Activated T-cell treated with anti-CD3 and anti-CD28 coated beads, Interleukin-2, amount 50 U/mL, for 24 hours (primary cell): Measurements from ENCODE around the gene DDX1.
"Not testable (repeated sequence)": the region's sequence is repeated elsewhere in the genome, so short reads cannot be mapped to it uniquely, and the experiment has no call there.

Experiments
- DNase-seq: peaks from one replicate; pipeline ENCODE4 v3.0.0-alpha.2; 2020
- H3K27ac Mint-ChIP-seq: 2 replicates; pipeline ENCODE4 v1.8.0; 2020; ENCODE audit warnings: mild to moderate bottlenecking, mixed read lengths
- H3K27me3 Mint-ChIP-seq: 2 replicates; pipeline ENCODE4 v1.8.0; 2020; ENCODE audit warnings: mixed read lengths
- H3K36me3 Mint-ChIP-seq: 2 replicates; pipeline ENCODE4 v1.8.0; 2020; ENCODE audit warnings: low read depth, mixed read lengths
- H3K4me1 Mint-ChIP-seq: 2 replicates; pipeline ENCODE4 v1.8.0; 2020; ENCODE audit warnings: low read depth, mixed read lengths
- H3K4me3 Mint-ChIP-seq: 2 replicates; pipeline ENCODE4 v1.8.0; 2020; ENCODE audit warnings: mild to moderate bottlenecking, moderate library complexity, mixed read lengths
- H3K9me3 Mint-ChIP-seq: 2 replicates; pipeline ENCODE4 v1.8.0; 2020; ENCODE audit warnings: mixed read lengths

Gene DDX1

DNA sequence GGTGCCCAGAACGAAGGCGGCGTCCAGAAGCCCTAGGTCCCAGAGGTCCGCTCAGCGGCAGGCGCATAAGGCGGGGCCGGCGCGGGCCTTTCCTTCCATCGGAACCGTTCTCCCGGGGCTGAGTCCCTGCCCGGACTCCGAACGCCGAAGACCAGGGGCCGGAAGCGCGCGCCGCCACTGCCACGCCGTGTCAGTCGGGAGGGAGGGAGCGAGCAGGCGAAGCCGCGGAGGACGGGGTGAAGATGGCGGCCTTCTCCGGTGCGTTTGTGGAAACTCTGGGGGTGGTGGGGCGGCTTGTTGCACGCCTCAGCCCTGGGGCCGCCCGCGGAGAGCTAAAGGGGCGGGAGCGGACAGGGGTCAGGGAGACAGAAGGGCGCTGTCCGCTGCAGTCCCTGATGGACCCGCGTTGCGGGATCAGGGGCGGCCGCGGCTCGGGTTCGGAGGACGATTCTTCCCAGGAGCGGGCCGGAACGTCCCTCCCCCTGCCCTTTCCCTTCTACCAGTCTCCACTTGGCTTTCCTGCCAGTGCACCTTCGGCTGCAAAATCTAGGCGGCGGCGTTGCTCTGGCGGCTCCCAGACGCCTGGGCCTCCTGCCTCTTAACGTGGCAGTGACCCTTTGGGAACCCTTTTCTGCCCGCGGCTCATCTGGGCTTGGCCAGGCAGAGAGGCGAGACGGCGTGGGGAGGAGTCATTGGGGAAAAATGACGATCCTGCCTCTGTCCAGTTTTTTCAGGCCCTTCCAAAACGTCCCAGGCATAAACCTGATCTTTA, at the start of gene DDX1:
DDX1 (plus strand) TSS at position 177 of the 772 bp plus-strand sequence; CDS start at position 243, 66 bp downstream.
- peak within 1 kb of the TSS; percentile 98 for H3K27ac Mint-ChIP-seq
- peaks cover 36% of the 10 kb centered on the region for H3K4me1 Mint-ChIP-seq
- H3K9me3 Mint-ChIP-seq = no peaks in the 10 kb centered on the region
- peaks cover 55% of the 10 kb centered on the region for H3K36me3 Mint-ChIP-seq
- DNase-seq = peak; percentile 95
- no peaks in the 10 kb centered on the region for H3K27me3 Mint-ChIP-seq
- peak within 1 kb of the TSS; percentile 94 for H3K4me3 Mint-ChIP-seq

DNA sequence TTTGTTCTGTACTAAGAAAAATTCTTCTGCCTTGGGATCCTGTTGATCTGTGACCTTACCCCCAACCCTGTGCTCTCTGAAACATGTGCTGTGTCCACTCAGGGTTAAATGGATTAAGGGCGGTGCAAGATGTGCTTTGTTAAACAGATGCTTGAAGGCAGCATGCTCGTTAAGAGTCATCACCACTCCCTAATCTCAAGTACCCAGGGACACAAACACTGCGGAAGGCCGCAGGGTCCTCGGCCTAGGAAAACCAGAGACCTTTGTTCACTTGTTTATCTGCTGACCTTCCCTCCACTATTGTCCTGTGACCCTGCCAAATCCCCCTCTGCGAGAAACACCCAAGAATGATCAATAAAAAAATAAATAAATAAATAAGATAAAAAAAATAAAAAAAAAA, 49.4 kb upstream of the DDX1 start:
- not testable (repeated sequence) for H3K4me3 Mint-ChIP-seq, H3K9me3 Mint-ChIP-seq, DNase-seq, H3K27me3 Mint-ChIP-seq, H3K27ac Mint-ChIP-seq
- peaks cover 51% of the 10 kb centered on the region for H3K36me3 Mint-ChIP-seq
- peaks cover 10% of the 10 kb centered on the region for H3K4me1 Mint-ChIP-seq

DNA sequence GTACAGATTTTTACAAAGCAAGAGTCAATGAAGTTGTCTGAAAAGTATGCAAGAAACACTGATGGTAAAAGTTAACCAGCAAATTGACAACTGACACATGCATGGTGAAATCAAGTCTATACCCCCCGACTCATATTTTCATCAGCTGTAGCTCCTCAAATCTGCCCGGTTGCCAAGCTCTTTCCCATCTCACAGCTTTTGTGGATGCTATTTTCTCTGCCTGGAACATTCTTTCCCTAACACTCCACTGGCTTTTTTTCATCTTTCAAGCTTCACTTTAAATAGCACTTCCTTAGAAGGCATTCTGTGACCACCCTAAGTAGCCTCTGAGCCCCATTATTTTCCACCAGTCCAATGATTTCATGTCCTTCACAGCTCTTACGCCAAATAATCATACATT, 48.6 kb upstream of the DDX1 start:
- Mint-ChIP-seq H3K27me3 (no peaks in the 10 kb centered on the region), H3K9me3 (no peaks in the 10 kb centered on the region), H3K36me3 (peaks cover 51% of the 10 kb centered on the region), H3K4me1 (peaks cover 9% of the 10 kb centered on the region), H3K4me3 (no peak overlapping the region), H3K27ac (no peak overlapping the region)
- DNase-seq = no peak

DNA sequence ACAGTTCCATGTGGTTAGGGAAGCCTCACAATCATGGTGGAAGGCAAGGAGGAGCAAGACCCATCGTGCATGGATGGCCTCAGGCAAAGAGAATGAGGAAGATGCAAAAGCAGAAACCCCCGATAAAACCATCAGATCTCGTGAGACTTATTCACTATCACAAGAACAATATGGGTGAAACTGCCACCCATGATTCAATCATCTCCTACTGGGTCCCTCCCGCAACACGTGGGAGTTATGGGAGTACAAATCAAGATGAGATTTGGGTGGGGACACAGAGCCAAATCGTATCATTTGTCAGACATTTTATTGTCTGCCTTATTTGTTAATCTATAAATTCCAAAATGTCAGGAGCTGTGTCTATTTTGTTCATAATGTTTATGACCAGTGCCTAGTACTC, 48.1 kb upstream of the DDX1 start:
- H3K36me3 Mint-ChIP-seq = peaks cover 51% of the 10 kb centered on the region
- no peaks in the 10 kb centered on the region for H3K27me3 Mint-ChIP-seq
- H3K27ac Mint-ChIP-seq = no peak overlapping the region
- no peak for DNase-seq
- H3K4me1 Mint-ChIP-seq = peaks cover 9% of the 10 kb centered on the region
- H3K4me3 Mint-ChIP-seq = no peak overlapping the region
- H3K9me3 Mint-ChIP-seq = no peaks in the 10 kb centered on the region

DNA sequence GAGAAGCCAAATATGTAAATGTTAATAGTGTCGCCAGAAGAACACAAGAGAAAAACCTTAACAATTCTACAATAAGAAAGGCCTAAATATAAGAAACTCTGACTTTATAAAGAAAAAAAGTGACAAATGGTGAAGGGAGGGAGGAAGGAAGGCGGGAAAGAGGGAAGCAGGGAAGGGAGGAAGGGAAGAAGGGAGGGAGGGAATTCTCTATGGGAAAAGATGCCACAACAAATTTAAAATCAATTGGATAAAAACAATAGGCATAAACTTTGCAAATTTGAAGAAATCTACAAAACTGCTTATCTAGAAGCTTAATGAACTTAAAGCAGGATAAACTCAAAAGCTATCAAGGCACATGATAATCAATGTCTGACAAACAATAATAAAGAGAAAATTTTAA, 47.4 kb upstream of the DDX1 start:
- H3K27ac Mint-ChIP-seq = no peak overlapping the region
- H3K4me3 Mint-ChIP-seq = no peak overlapping the region
- no peak for DNase-seq
- H3K4me1 Mint-ChIP-seq = peaks cover 9% of the 10 kb centered on the region
- H3K9me3 Mint-ChIP-seq = no peaks in the 10 kb centered on the region
- H3K27me3 Mint-ChIP-seq = no peaks in the 10 kb centered on the region
- H3K36me3 Mint-ChIP-seq = peaks cover 53% of the 10 kb centered on the region

DNA sequence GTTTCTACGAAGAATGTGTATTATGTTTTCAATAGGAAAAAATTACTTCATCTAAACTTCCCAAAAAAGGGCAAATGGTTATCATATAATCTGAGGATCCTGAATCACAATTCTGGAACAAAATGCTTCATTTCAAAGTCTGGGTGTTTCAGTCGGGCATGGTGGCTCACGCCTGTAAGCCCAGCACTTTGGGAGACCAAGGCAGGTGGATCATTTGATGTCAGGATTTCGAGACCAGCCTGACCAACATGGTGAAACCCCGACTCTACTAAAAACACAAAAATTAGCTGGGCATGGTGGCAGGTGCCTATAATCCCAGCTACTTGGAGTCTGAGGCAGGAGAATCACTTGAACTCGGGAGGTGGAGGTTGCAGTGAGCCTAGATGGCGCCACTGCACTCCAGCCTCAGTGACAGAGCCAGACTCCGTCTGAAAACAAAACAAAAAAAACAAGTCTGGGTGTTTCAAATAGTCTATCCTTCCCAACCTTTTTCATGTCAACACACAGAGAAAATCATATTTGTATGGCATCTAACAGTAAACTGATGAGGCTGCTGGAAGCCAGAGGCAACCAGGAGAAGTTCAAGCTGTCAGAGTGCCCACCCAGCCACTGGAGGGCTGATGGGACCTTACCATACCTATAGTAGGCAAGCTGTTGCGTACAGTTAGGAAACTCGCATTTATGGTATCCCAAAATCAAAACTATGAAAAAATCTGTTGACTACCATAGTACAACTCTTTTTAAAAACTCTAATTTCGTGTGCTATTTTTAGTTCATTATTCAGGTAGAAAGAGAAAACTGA, 45.2 kb upstream of the DDX1 start:
- H3K4me3 Mint-ChIP-seq = no peak overlapping the region
- H3K36me3 Mint-ChIP-seq = peaks cover 51% of the 10 kb centered on the region
- H3K27ac Mint-ChIP-seq = no peak overlapping the region
- H3K4me1 Mint-ChIP-seq = peaks cover 7% of the 10 kb centered on the region
- no peaks in the 10 kb centered on the region for H3K9me3 Mint-ChIP-seq
- no peak for DNase-seq
- H3K27me3 Mint-ChIP-seq = no peaks in the 10 kb centered on the region

DNA sequence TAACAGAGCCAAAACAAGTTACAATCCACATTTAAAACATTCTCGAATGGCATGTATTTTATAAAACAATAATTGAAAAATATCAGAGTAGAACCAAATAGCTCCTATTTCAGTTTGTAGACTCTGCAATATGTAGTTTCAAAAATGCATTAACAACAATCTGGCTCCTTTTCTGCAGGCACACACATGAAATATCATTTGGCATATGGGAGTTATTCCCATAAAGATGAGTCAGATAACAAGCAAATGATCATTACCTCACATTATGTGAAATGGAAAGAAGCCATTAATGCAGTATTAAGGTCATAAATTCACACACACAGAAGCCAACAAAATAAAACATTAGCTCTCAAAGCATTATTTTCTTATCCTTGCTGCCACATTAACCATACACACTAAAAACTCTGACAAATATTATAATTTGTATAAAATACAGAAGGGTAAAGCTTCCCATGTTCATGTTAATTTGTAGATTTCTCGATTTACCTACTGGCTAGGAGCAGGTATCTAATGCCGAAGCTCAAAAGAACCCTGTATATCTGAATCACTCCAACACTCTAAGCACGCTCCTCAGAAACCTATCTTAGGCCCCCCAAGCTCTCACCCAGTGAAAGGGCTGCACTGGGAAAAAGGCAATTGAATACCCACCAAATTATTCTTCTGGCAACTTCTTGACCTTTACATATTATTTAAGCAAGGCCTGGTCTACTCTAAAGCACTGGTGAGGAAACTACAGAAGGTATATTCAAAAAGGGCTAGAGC, 44.4 kb upstream of the DDX1 start:
- Mint-ChIP-seq H3K9me3 (no peaks in the 10 kb centered on the region), H3K4me1 (peaks cover 7% of the 10 kb centered on the region)

DNA sequence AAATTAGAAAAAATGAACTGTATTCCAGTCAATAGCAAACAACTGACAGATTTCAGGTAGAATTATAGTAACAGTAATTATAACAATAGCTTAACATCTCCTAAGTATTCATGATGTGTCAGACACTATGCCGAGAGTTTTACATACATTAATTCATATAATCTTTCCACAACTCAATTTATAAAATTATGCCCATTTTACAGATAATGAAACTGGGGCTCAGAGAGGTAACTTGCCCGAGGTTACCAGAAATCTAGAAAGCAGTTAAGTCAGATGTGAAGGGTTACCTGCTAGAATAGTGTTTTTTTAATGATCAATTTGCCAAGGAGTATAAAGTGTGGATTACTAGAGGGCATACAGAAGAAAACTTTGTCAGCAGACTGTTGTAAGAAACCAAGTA, 42.7 kb upstream of the DDX1 start:
- no peak overlapping the region for H3K27ac Mint-ChIP-seq
- no peak overlapping the region for H3K4me3 Mint-ChIP-seq

More for the DNA sequence above, 44.4 kb upstream of the DDX1 start:
- H3K4me3 Mint-ChIP-seq = no peak overlapping the region
- no peak overlapping the region for H3K27ac Mint-ChIP-seq
- peaks cover 58% of the 10 kb centered on the region for H3K36me3 Mint-ChIP-seq
- no peaks in the 10 kb centered on the region for H3K27me3 Mint-ChIP-seq
- no peak for DNase-seq

DNA sequence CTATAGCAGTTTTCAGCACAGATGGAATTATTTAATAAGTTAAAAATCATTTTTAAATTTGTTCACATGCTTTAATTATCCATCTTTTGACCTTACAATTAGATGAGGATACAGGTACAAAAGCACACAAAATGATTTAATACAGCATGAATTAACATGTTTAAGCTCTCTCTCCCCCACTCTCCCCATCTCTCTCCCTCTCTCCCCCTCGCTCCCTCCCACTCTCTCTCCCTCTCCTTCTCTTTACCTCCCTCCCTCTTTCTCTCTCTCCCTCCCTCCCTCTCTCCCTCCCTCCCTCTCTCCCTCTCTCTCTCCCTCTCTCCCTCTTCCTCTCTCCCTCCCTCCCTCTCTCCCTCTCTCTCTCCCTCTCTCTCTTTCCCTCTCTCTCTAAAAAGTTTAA, 38.1 kb upstream of the DDX1 start:
- no peak for DNase-seq
- Mint-ChIP-seq H3K9me3 (no peaks in the 10 kb centered on the region), H3K4me3 (no peak overlapping the region), H3K27me3 (no peaks in the 10 kb centered on the region), H3K36me3 (peaks cover 63% of the 10 kb centered on the region), H3K27ac (no peak overlapping the region), H3K4me1 (peaks cover 10% of the 10 kb centered on the region)

More for the DNA sequence above, 42.7 kb upstream of the DDX1 start:
- Mint-ChIP-seq H3K4me1 (peaks cover 7% of the 10 kb centered on the region), H3K27me3 (no peaks in the 10 kb centered on the region), H3K9me3 (no peaks in the 10 kb centered on the region), H3K36me3 (peaks cover 61% of the 10 kb centered on the region)
- DNase-seq = no peak

DNA sequence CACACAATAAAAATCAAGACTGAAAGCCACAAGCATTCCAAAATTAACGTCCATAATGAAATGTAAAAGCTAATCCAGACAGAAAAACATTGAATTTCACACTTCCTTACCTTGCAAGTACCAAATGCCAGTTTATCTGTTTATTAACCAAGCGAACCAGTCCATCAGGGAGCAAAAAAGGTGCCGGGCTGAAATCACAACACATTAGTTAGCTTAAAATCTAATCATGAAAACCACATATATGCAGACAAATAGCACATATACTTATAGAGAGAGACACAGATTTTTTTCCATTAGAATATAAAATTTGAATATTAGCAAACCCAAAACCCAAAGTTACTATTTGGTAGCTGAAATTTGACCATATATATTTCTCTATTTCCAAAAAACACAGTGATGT, 37.7 kb upstream of the DDX1 start:
- Mint-ChIP-seq H3K27ac (no peak overlapping the region), H3K27me3 (no peaks in the 10 kb centered on the region), H3K36me3 (peaks cover 59% of the 10 kb centered on the region), H3K4me3 (no peak overlapping the region), H3K4me1 (peaks cover 11% of the 10 kb centered on the region), H3K9me3 (no peaks in the 10 kb centered on the region)
- DNase-seq = no peak

DNA sequence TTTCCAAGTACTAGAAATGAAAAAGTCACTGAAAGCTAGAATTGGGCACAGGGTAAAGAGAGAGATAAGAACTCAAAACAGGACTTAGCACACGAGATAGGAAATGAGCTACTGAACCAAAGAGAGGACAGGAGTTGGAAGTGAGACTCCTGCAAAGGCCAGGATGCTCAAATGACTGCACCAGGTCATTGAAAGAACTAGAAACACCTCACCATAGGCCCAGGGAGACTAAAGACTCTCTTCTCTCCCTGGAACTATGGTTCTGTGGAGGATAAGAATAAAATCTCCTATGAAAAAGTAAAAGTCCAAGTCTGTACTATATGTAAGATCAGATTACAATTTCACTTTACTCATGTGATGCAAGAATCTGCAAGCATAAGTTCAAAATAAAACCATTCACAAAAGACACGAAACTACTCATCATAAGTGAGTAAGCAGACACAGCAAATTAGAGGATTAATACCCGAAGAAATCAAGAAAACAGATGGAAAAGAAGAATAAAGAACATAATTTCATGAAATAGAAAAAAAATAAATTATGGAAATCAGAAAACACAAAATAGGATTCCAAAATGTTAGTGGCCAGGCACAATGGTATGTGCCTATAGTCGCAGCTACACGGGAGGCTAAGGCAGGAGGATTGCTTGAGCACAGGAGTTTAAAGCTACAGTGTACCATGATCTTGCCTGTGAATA, 37.0 kb upstream of the DDX1 start:
- H3K27me3 Mint-ChIP-seq = no peaks in the 10 kb centered on the region
- H3K9me3 Mint-ChIP-seq = no peaks in the 10 kb centered on the region
- peaks cover 54% of the 10 kb centered on the region for H3K36me3 Mint-ChIP-seq
- peak overlapping the region; percentile 31 for H3K27ac Mint-ChIP-seq
- DNase-seq = no peak
- H3K4me1 Mint-ChIP-seq = peaks cover 18% of the 10 kb centered on the region
- H3K4me3 Mint-ChIP-seq = no peak overlapping the region

DNA sequence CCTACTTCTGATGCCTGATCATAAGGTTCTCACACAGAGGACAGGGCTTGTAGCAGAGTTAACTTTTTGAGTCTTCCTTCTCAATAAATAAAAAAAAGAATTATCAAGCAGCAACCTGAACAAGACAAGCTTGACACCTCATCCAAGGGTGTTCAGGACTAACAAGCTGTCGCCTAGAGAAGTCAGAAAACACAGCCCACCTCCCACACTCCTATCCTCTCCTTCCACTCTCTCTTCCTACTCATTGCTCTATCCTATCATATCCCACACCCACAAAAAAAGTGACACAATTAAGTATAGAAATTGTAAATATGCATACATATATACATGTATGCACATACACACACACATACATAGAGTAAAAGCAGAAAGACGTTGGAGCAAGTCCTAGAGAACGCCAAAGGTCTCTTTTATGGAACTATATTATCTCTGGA, 35.9 kb upstream of the DDX1 start:
- Mint-ChIP-seq H3K27ac (no peak overlapping the region), H3K4me3 (no peak overlapping the region), H3K9me3 (no peaks in the 10 kb centered on the region), H3K36me3 (peaks cover 56% of the 10 kb centered on the region), H3K27me3 (no peaks in the 10 kb centered on the region), H3K4me1 (peaks cover 24% of the 10 kb centered on the region)
- no peak for DNase-seq

DNA sequence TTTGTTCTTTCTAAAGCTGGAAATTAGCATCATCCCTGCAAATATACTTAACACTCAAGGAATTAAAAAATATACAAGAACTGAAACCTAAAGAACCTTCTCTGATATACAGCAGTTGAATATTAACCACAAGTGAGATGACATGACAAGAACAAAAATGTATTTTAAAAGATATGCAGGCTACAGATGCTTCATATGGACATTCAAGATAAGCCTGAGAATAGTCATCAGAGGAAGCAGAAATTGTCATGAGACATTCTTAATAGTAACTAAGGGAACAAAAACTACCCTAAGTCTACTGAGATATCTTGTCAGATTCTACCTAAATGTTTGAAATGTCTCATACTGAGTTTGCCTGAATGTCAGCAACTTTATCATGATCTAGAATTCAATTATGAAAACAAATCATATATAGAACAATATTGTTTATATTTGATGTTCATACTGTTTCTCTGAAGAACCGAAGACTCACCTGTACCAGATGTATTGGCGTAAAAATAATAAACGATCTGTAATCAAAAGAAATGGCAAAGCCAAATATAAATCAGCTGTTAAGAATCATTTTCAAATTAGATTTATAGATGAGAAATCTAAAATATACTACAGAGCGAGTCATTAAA, 35.2 kb upstream of the DDX1 start:
- H3K27ac Mint-ChIP-seq = no peak overlapping the region
- no peak overlapping the region for H3K4me3 Mint-ChIP-seq
- peaks cover 57% of the 10 kb centered on the region for H3K36me3 Mint-ChIP-seq
- no peaks in the 10 kb centered on the region for H3K9me3 Mint-ChIP-seq
- no peak for DNase-seq
- H3K4me1 Mint-ChIP-seq = peaks cover 24% of the 10 kb centered on the region
- no peaks in the 10 kb centered on the region for H3K27me3 Mint-ChIP-seq

DNA sequence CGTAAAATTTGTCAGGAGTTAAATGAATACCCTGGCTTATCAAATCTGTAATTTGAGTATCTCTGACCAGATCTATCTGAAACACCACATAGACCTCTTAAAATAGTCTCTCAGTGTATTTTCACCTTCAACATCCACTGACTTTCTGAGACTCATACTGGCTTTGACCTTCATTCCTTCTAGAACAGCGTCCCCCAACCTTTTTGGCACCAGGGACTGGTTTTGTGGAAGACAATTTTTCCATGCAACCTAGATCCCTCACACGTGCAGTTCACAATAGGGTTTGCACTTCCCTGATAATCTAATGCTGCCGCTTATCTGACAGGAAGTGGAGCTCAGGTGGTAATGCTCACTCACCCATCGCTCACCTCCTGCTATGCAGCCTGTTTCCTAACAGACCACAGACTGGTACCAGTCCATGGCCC, 33.8 kb upstream of the DDX1 start:
- Mint-ChIP-seq H3K9me3 (no peaks in the 10 kb centered on the region), H3K27ac (no peak overlapping the region), H3K36me3 (peaks cover 44% of the 10 kb centered on the region), H3K27me3 (no peaks in the 10 kb centered on the region), H3K4me1 (peaks cover 38% of the 10 kb centered on the region), H3K4me3 (no peak overlapping the region)
- no peak for DNase-seq
